GM19324 (cell line): Measurements from ENCODE around the gene SF3A1.

Experiments used
- ATAC-seq: cut with Tn5 transposase; IDR thresholded peaks from one replicate; pipeline ENCODE4 v1.9.1; 2021; ENCODE audit warnings: mild to moderate bottlenecking, moderate library complexity; ENCODE audit not compliant: unreplicated experiment, low FRiP score

The SF3A1 gene

GRCh38 chr22:30307041-30307574, 49.6 kb downstream of the SF3A1 start:
- ATAC-seq: no peak

DNA sequence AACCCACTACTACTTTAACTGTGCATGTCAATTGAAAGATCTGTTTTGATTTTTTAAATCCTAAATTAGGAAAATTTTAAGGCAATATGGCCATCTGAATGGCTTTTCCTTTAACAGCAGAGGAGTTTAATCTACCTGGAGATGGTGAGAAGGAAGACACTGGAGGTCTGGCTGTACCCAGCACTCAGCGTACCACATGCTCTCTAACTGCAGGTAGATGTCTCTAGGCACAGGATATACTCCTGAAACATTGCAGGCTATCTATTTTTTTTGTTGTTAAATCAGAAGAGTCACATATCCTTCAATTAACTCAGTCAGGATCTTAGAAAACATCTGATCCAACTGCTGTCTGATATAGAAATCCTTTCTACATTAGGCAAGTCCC, 50.1 kb downstream of the SF3A1 start:
- no peak for ATAC-seq

GRCh38 chr22:30305906-30306626, 50.6 kb downstream of the SF3A1 start:
- no peak for ATAC-seq

DNA sequence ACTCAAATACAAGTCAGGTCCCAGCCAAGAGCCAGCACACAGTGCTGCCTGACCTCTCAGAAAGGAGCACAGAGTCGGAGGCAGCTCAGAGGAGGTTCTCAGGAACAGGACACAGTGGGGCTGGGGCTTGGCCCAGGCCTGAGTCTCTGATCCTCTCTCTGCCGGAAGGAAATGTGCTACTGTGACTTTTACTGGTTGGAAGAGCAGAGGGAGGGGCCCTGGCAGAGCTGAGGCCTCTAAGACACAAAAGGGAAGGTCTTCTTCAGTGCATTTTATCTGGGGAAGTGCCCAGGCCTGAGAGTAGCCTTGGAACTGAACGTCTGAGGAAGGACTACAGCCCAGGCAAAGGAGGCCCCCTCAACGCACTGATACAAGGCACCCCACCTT, 51.2 kb downstream of the SF3A1 start:
- peak; percentile 40 for ATAC-seq

GRCh38 chr22:30304495-30305244, 52.0 kb downstream of the SF3A1 start:
- no peak for ATAC-seq

DNA sequence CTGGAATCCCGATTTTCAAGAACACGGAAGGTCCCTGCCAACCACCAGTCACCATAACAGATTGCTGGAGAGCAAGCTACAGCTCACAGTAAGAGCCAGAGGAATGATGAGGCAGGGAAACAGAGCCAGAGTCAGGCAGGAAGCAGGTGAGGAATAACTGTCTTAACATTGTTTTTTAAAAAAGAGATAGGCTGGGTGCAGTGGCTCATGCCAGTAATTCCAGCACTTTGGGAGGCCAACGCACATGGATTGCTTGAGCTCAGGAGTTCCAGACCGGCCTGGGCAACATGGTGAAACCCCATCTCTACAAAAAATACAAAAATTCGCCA, 53.9 kb downstream of the SF3A1 start:
- ATAC-seq: no peak

DNA sequence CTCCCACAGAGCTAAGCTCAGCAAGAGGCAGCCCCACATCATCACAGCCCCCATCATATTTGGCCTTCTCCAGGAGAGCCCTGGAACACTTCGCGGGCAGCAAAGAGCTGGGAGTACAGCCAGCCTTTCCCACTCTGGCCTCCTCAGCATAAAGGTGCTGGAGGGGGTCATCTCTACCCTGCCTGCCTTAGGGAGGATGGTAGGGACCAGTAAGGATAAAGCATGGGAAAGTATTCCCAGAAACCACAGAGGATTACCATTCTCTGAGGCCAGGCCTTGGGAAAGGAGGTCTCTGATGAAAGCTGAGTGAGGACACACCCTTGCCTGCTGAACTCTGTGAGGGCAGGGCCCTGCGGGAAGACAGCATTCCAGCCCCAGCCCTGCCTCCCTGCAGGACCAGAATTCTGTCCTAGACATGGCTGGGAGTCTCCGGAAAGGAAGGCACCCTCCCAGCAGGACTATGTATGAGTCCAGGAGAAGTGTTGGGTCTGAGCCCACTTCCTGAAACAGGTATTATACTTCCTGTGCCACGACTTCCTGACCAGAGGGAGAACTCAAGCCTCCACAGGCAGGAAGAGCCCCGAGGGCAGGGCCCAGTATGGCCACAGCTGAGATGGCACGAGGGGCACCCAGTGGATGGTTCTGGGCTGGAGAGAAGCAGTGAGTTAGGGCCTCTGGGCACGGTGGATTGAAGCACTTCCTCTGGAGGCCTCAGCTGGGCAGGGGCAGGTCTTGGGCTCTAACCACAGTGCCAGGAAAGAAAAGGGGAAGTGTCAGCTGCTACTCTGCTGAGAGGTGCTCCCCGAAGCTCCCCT, 54.5 kb downstream of the SF3A1 start:
- ATAC-seq: no peak

DNA sequence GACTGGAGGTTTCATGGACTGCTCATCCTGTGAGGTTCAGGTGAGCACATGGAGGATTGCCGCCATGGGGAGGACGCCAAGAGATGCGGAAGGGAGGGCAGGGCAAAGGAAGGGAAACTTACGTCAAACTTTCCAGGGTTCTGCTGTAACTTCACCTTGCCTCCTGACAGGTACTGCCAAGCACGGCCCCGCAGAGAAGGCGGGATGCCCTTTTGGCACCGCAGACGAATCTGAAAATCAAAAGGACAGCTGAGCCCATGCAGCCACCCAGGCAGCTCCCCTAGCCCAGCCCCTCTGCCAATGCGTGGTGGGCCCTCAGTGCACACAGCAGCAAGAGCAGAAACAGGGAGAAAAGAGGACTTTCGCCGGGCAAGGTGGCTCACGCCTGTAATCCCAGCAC, 57.4 kb downstream of the SF3A1 start:
- no peak for ATAC-seq

- ATAC-seq: no peak
These were observed 58.5 kb downstream of the SF3A1 start for GRCh38 chr22:30297991-30298701.

DNA sequence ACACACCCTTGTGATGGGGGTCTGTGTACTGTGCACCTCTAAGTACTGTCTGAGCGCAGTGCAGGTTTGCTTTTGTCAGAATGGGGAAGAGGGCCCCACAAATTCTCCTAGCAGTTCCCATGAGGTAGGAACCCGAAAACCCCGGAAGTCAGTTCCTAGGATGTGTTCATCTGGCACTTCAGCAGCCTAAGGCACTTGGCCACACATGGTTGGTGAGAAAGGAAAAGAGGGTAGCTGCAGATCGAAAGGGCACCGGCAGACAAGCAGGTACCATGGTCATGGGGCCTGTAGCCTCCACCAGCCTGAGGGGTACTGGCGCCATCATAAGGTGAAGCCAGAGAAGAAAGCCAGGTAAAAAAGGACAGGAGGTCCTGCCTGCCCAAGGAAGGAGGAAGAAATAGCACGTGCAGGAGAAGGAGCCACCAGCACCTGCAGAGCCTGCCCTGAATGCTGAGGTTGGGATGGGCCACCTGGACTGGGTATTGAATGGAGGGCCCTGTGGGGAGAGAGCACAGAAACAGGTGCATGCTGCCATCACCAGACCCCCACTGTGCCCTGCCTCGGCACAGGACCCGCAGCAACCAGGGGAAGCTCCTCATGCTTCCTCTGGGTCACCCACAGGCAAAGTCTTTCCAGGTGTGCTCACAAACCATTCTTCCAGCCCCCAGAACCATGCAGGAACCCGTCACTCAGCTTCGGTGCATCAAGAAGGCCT, 59.3 kb downstream of the SF3A1 start:
- no peak for ATAC-seq

- ATAC-seq: no peak
These were observed 59.9 kb downstream of the SF3A1 start for GRCh38 chr22:30296833-30297232.

DNA sequence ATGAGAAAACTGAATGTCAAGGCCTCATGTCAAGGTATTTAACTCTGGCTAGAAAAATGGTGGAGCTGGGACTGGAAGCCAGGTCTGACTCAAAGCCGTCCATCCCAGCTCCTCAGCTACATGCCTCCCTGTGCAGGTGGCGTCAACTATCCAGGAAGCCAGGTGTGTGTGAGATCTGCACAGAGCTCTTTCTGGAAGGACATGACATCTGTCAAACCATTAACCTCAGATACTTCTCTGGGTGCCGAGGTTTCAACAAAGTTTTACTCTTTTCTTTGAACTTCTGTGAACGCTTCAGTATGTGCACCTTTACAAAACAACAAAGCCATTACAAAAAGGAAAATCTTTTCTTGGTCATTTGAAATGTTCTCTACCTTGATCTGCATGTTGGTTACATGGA, 60.4 kb downstream of the SF3A1 start:
- no peak for ATAC-seq

DNA sequence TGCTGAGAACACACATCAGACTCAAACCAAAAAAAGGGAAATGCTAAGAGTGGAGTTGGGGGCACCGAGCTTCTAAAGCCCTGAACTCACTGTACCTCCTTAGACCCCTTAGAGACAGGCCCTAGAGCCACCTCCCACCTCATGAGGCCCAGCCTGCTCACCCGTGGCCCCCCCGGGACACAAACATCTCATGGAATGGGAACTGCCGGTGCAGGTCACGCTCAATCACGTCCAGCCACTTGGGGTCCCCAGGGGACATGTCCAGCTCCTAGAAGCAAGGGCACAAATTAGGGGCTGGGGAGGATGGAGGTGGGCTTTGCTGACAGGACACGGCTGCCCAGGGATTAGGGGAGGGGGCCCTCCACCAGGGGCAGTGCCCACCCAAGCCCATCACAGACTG, 61.1 kb downstream of the SF3A1 start:
- ATAC-seq: no peak

GRCh38 chr22:30294830-30295229, 61.9 kb downstream of the SF3A1 start:
- ATAC-seq: no peak

GRCh38 chr22:30294066-30294465, 62.6 kb downstream of the SF3A1 start:
- no peak for ATAC-seq

- ATAC-seq: no peak
These were observed 63.7 kb downstream of the SF3A1 start for GRCh38 chr22:30293026-30293425.

DNA sequence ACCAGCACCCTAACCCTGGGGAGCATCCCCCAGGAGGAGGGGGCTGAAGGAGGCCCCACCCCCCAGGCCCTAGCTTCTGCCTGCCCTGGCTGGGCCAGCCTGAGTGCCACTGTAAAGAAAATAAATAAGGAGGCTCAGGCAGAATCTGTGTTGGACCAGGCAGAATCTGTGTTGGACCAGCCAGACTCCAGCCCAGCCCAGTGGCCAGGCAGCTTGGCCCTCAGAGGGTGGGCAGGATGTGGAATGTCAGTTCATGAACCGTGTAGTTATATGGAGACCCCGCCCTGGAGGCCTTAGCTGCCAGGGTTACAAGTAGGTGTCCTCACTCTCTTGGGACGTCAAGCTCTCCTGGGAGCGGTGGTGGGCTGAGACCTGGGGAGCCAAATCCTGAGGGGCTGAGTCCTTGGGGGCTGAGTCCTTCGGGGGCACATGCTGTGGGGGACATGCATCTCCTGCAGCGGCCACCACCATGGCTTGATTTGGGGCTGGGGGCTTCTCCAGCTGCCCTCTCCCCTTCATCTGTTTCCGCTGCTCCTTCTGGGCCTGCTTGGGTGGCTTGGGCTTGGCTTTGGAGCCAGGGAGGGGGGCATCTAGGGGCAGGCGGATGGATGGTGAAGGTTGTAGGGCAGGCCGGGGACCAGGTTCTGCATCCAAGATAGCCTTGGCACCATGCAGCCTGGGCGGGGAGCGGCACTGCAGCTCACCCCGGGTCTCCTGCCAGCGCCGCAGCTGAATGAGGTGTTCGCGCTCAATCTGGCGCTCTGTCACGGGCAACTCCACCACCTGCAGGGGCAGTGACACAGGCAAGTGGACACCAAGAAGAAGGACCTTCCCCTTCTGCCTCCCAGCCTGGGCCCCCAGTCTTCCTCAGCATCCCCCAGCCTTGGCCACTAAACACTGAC, 64.4 kb downstream of the SF3A1 start:
- no peak for ATAC-seq

- ATAC-seq: no peak
These were observed 65.4 kb downstream of the SF3A1 start for GRCh38 chr22:30291058-30291892.
